Effector memory CD4-positive, alpha-beta T cell (primary cell): ENCODE results near the gene LRRC74B.

ENCODE experiments used
- DNase-seq, 3 donors: peaks; one replicate each; pipeline ENCODE4 v3.0.0-alpha.2; 2020
- H3K27ac ChIP-seq: 2 replicates; pipeline ENCODE4 v1.7.0; 2013; ENCODE audit warnings: mild to moderate bottlenecking, low read length, moderate library complexity; ENCODE audit not compliant: insufficient read depth, poor library complexity, severe bottlenecking
- H3K27me3 ChIP-seq: replicated peaks from 2 replicates; pipeline ENCODE4 v1.7.0; 2013; ENCODE audit warnings: mild to moderate bottlenecking, low read length; ENCODE audit not compliant: insufficient read depth, control insufficient read depth, poor library complexity, severe bottlenecking
- H3K36me3 ChIP-seq: 2 replicates; pipeline ENCODE4 v1.7.0; 2013; ENCODE audit warnings: mild to moderate bottlenecking, low read length, moderate library complexity; ENCODE audit not compliant: control insufficient read depth, insufficient read depth
- H3K4me1 ChIP-seq: 2 replicates; pipeline ENCODE4 v1.7.0; 2013; ENCODE audit warnings: low read length, mild to moderate bottlenecking; ENCODE audit not compliant: control insufficient read depth, insufficient read depth, poor library complexity, severe bottlenecking
- H3K4me3 ChIP-seq: 2 replicates; pipeline ENCODE4 v1.7.0; 2013; ENCODE audit warnings: low read length, low read depth, mild to moderate bottlenecking; ENCODE audit not compliant: insufficient read depth, poor library complexity, severe bottlenecking
- H3K9me3 ChIP-seq: 2 replicates; pipeline ENCODE4 v1.7.0; 2013; ENCODE audit warnings: mild to moderate bottlenecking, low read length, moderate library complexity; ENCODE audit not compliant: control insufficient read depth

The LRRC74B gene

GRCh38 chr22:21025763-21026755 is 19.7 kb upstream of the LRRC74B start:
- Histone ChIP-seq H3K27ac (no peak overlapping the region), H3K9me3 (no peaks in the 10 kb centered on the region), H3K4me3 (no peak overlapping the region), H3K4me1 (peaks cover 4% of the 10 kb centered on the region), H3K27me3 (no peaks in the 10 kb centered on the region), H3K36me3 (no peaks in the 10 kb centered on the region)
- DNase-seq = no peak

- no peaks in the 10 kb centered on the region for H3K36me3 ChIP-seq
- peaks cover 8% of the 10 kb centered on the region for H3K4me1 ChIP-seq
- DNase-seq = no peak
- no peak overlapping the region for H3K27ac ChIP-seq
- no peaks in the 10 kb centered on the region for H3K27me3 ChIP-seq
- no peaks in the 10 kb centered on the region for H3K9me3 ChIP-seq
- H3K4me3 ChIP-seq = no peak overlapping the region
Measured at GRCh38 chr22:21026783-21027692, 18.7 kb upstream of the LRRC74B start.

- no peak overlapping the region for H3K4me3 ChIP-seq
- no peaks in the 10 kb centered on the region for H3K9me3 ChIP-seq
- no peaks in the 10 kb centered on the region for H3K36me3 ChIP-seq
- peaks cover 8% of the 10 kb centered on the region for H3K27me3 ChIP-seq
- no peak for DNase-seq
- no peak overlapping the region for H3K27ac ChIP-seq
- peaks cover 11% of the 10 kb centered on the region for H3K4me1 ChIP-seq
Measured at GRCh38 chr22:21028277-21029251, 17.2 kb upstream of the LRRC74B start.

- no peak overlapping the region for H3K27ac ChIP-seq
- no peaks in the 10 kb centered on the region for H3K36me3 ChIP-seq
- no peaks in the 10 kb centered on the region for H3K9me3 ChIP-seq
- H3K4me3 ChIP-seq = no peak overlapping the region
- no peak for DNase-seq
- H3K27me3 ChIP-seq = peaks cover 8% of the 10 kb centered on the region
- H3K4me1 ChIP-seq = peaks cover 11% of the 10 kb centered on the region
Measured at GRCh38 chr22:21029486-21030025, 16.2 kb upstream of the LRRC74B start.

- peaks cover 8% of the 10 kb centered on the region for H3K27me3 ChIP-seq
- no peak for DNase-seq
- H3K9me3 ChIP-seq = no peaks in the 10 kb centered on the region
- H3K36me3 ChIP-seq = no peaks in the 10 kb centered on the region
- no peak overlapping the region for H3K4me3 ChIP-seq
- no peak overlapping the region for H3K27ac ChIP-seq
- H3K4me1 ChIP-seq = peaks cover 11% of the 10 kb centered on the region
Measured at GRCh38 chr22:21030032-21030431, 15.7 kb upstream of the LRRC74B start.

GRCh38 chr22:21030621-21031544 is 14.9 kb upstream of the LRRC74B start:
- Histone ChIP-seq H3K27ac (no peak overlapping the region), H3K9me3 (no peaks in the 10 kb centered on the region), H3K4me3 (no peak overlapping the region), H3K4me1 (peaks cover 7% of the 10 kb centered on the region), H3K36me3 (no peaks in the 10 kb centered on the region), H3K27me3 (peaks cover 8% of the 10 kb centered on the region)
- no peak for DNase-seq

- no peak for DNase-seq
- H3K4me3 ChIP-seq = no peak overlapping the region
- peaks cover 7% of the 10 kb centered on the region for H3K4me1 ChIP-seq
- no peaks in the 10 kb centered on the region for H3K9me3 ChIP-seq
- H3K36me3 ChIP-seq = no peaks in the 10 kb centered on the region
- no peak overlapping the region for H3K27ac ChIP-seq
- peaks cover 8% of the 10 kb centered on the region for H3K27me3 ChIP-seq
Measured at GRCh38 chr22:21031545-21032036, 14.2 kb upstream of the LRRC74B start.

- Histone ChIP-seq H3K4me1 (peaks cover 7% of the 10 kb centered on the region), H3K27ac (no peak within 1 kb of the TSS), H3K9me3 (no peaks in the 10 kb centered on the region), H3K4me3 (no peak within 1 kb of the TSS), H3K36me3 (no peaks in the 10 kb centered on the region), H3K27me3 (peaks cover 8% of the 10 kb centered on the region)
- DNase-seq = no peak
Measured at GRCh38 chr22:21032037-21032867, 13.5 kb upstream of the LRRC74B start, which contains the start of gene SLC7A4. TSS of gene SLC7A4 (minus strand) at chr22:21032561. CDS start at chr22:21031812, 749 bp downstream.
